GM19025 (cell line): Measurements from ENCODE around the gene C10orf67.
"Not testable (repeated sequence)": the region's sequence is repeated elsewhere in the genome, so short reads cannot be mapped to it uniquely, and the experiment has no call there.

ENCODE experiments used
- ATAC-seq: cut with Tn5 transposase; IDR thresholded peaks from one replicate; pipeline ENCODE4 v1.9.1; 2021; ENCODE audit warnings: mild to moderate bottlenecking, low read depth, moderate library complexity; ENCODE audit not compliant: unreplicated experiment

Gene C10orf67

DNA sequence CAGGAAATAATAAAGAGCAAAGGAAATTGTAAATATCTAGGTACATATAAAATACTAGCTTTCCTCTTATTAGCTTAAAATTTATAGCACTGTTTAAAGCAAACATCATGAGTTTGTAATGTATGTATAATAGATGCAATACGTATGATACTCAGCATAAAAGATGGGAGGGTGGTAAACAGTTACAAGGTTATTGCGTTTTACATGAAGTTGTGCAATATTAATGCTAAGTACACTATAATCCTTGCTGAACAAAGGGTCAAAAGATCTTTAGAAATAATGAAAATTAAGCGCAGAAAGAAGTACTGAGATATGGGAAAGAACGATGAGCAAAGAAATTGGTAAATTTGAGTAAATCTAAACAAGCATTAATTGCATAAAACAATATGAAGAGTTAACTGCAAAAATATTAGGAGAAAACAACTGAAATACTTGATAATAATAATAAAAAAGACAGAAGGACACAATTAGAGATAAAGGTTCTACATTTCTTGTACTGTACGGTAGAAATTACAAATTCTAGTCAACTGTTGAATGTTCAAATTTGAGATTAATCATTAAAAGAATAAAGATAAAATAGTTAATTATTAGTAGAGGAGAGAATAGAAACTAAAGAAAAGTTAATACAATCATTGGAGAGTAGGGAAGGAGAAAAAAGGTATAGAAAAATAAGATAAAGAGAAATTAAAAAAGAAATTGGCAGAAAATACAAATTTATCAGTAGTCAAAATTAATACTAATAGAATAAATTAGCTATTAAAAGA lies 17.9 kb downstream of the C10orf67 start:
- ATAC-seq = no peak

GRCh38 chr10:23325132-23325531 lies 19.5 kb downstream of the C10orf67 start:
- peak; percentile 98 for ATAC-seq

- ATAC-seq = no peak
Observed at GRCh38 chr10:23324351-23324750, 20.2 kb downstream of the C10orf67 start.

DNA sequence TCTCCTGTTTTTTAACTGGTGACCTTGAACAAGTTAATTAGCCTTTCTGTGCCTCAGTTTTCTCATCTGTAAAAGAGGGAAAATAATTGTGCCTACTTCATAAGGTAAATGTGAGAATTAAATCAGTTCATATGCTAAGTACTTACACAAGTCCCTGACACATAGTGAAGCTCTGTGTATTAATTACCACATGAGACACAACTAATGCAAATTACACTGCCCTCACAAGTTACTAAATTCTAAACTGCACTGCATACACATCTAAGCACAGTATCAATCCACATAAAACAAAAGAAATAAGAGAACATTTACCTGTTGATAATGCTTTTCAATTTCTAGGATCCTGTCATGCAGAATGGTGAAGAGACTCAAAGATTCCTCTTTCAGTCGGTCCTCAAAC lies 22.5 kb downstream of the C10orf67 start:
- ATAC-seq = no peak

GRCh38 chr10:23319835-23320234 lies 24.8 kb downstream of the C10orf67 start:
- no peak for ATAC-seq

DNA sequence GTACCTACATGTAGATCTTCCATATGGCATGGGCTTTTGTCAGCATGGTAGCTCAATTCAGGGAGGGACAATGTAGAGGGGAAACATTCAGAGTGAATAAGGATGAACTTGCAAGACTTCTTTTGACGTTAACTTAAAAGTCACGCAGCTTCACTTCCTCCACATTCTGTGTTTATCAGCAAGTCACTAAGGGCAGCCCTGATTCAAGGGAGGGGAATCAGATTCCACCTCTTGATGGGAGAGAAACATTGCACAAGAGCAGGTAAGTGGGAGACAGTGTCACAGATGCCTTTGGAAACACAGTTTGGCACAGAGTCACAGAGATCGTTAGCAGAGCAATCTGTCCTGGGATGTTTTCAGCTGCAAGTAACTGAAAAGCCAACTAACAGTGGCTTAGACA lies 26.2 kb downstream of the C10orf67 start:
- ATAC-seq = no peak

DNA sequence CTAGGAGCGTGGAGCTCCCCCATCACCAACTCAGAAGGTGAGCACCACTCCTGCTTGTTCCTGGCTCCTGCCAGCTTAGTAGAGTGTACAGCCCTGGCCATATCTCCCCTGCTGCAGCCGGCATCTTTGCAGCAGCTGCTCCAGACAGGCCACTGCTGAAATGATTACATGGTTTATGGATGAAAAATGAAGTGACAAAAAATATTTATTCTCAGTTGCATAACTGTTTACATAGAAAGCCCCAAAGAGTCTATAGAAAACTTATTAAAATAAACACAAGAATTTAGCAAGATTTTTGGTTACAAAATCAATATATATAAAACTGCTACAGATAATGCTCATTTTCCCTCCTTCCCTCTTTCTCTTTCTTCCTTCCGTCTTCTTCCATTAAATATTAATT lies 27.2 kb downstream of the C10orf67 start:
- no peak for ATAC-seq

- ATAC-seq = no peak
Observed at GRCh38 chr10:23316406-23316805, 28.2 kb downstream of the C10orf67 start.

GRCh38 chr10:23315966-23316365 lies 28.6 kb downstream of the C10orf67 start:
- no peak for ATAC-seq

DNA sequence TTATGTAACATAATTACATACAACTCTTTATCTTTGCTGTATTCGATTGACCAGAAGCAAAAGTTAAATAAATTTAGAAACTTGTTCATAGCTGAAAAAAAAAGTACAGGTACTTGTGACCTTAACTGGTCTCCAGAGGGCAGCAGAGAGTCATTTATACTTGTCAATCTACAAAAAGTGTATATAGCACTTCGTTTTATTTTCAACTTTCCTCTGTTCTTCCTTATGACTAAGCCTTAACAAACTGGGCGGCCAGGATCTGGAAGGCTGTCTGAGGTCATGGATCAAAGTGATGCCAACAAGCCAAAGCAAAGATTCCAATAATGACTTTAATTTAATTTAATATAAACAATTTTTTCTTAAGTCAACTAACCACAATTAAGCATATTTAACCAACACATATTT lies 29.8 kb downstream of the C10orf67 start:
- no peak for ATAC-seq

GRCh38 chr10:23311034-23311433 lies 33.6 kb downstream of the C10orf67 start:
- no peak for ATAC-seq

DNA sequence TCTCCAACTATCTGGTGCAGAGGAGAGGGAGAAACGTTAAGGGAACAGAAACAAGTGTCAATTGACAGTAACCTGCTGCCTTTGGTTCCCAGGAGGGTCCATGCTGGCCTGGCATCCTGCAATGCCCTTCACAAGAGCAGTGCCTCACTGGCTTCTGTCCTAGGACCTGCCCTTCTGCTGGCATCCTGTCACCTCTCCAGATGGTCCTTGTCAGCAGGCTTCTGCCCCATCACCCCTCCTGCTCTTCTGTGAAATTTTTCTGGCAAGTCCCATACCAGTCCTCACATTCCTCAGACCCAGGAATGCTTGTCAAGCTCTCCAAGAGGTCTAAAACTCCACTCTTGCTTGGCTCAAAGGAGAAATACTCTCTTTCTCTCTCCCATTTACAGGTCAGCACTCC lies 34.2 kb downstream of the C10orf67 start:
- no peak for ATAC-seq

DNA sequence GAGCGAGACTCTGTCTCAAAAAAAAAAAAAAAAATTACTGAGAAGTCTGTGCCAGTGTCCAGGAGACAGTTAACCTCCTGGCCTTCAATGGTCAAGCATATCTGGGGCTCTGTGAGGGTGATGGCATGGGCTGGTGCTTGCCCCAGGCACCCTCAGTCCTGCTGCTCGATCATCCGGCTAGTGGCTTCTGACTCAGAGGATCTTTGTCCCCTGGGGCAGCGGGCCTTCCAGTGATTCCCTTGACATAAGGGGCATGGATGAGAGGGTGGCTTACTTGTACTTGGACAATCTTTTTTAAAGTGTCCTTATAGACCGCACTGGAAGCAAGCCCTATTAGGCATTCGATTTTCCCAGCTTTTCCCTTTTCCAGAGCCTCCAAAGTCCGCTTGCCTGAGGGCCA lies 44.6 kb downstream of the C10orf67 start:
- not testable (repeated sequence) for ATAC-seq

- no peak for ATAC-seq
Observed at GRCh38 chr10:23294638-23295247, 49.9 kb downstream of the C10orf67 start.

- ATAC-seq = no peak
Observed at GRCh38 chr10:23293973-23294590, 50.5 kb downstream of the C10orf67 start.

- peak; percentile 85 for ATAC-seq
Observed at GRCh38 chr10:23293145-23293724, 51.4 kb downstream of the C10orf67 start.

DNA sequence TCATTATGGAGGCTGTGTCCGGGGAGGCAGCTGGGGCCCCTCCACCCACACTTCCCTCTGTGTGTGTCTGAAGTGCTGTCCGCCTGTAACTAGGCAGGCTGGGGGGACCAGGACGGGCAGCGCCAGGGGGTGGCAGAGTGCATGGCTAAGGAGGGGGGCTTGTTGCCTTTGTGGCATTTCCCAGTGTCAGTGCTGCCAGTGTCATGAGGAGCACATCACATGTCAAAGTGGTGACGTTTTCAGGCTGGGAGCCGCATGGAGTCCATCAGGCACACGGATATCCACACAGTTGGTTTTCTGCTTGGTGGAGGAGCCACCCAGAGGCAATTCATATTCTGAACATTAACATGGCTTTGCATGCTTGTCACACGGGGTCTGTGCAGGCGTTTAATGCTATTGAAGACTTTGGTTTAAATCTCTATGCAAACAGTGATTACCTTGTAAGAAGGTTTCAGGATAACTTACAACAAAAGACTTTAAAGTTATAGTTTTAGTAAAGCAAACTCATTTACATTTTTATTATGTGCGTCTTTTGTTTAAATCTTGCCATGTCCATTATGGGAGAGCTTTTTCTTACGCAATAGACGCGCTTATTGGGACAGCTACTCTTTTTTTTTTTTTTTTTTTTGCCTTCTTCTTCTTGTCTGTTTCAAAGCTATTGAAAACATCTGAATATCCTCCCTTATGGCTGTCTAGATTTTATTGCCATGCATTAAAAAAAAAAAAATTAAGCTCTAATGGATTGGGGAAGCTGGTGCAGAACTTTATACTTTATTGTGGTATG lies 52.9 kb downstream of the C10orf67 start:
- no peak for ATAC-seq

DNA sequence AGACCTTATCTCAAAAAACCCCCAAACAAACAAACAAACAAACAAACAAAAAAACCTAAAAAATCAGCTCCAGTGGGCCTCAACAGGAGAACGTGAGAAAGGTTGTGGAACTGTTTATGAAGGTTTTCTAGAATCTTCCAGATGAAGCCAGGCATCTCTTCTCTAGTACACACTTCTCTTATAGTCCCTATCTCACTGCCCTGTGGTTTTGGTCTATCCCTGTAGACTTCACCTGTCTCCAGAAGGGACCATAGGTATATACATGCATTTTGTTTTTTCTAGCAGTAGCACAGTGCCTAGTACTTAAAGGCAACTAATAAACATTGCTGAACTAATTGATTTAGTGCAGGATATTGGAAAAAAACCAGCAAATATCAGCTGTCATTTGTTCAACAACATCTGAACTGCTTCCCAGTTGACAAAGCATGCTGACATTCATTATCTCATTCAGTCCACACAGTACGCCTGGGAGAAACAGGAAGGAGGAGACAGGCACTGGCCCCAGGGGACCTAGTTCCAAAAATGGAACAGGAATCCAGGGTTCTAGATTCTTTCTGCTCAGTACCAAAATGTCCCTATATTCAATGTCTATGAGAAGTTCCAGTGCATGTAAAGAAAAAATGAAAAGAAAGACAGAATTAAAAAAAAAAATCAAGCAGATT lies 59.8 kb downstream of the C10orf67 start:
- no peak for ATAC-seq

GRCh38 chr10:23284155-23284554 lies 60.4 kb downstream of the C10orf67 start:
- no peak for ATAC-seq

GRCh38 chr10:23283680-23284079 lies 60.9 kb downstream of the C10orf67 start:
- no peak for ATAC-seq
